ENCODE results near the gene RBFA.

The RBFA gene

DNA sequence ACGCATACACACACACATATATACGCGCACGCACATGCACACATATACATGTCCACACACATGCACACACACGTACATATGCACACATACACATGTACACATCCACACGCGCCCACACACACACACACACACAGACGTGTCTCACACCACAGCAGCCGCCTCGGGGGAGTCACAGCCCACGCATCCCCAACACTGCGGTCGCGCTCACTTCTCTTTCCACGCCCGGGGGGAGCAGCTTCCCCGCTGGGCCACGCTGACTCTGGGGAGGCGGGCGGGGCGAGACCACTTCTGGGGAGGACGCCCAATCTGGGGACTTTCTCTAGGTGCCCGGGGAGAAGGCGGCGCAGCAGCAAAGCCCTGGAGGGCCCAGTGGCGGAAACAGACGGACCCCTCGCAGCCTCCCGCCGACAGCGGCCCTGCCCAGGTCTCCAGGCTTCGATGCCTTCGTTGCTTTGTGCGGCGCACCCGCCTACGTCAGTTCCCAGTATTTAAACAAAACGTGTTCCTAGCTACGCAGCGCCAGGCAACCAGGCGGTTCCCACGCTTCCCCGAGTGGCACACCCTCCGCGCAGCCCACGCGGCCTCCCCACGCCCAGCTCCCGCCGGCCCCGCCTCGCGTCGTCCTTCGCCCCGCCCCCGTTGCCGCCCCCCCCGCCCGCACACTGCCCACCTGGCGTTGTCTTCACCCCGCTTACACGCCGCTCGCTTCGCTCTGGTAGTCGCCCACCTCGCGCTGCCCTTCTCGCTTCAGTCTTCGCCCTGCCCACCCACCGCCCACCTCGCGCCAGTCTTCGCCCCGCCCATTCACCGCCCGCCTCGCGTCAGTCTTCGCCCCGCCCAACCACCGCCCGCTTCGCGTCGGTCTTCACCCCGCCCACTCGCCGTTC, 810 bp upstream of the RBFA start:
- peak; percentile 72 for DNase-seq (ENCODE audit: low spot score)

- DNase-seq (ENCODE audit: low spot score): no peak
These were observed 695 bp downstream of the RBFA start for GRCh38 chr18:80034852-80035406.

GRCh38 chr18:80035997-80036396, 1.8 kb downstream of the RBFA start:
- no peak for DNase-seq (ENCODE audit: low spot score)

DNA sequence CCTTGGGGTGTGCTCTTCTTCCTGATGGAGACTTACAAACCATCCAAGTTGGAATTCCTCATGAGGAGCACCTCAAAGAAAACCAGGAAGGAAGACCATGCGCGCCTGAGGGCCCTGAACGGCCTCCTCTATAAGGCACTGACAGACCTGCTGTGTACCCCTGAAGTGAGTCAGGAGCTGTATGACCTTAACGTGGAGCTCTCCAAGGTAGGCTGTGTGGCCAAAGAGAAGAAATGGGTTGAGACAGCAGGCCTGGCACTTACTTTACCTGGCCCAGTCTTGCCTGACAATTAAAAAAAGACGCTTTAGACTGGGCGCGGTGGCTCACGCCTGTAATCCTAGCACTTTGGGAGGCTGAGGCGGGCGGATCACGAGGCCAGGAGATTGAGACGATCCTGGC, 3.1 kb downstream of the RBFA start:
- no peak for DNase-seq (ENCODE audit: low spot score)

- no peak for DNase-seq (ENCODE audit: low spot score)
These were observed 3.8 kb downstream of the RBFA start for GRCh38 chr18:80037869-80038630.

GRCh38 chr18:80040515-80040914, 6.3 kb downstream of the RBFA start:
- DNase-seq (ENCODE audit: low spot score): no peak

- no peak for DNase-seq (ENCODE audit: low spot score)
These were observed 7.2 kb downstream of the RBFA start for GRCh38 chr18:80041424-80041823.

GRCh38 chr18:80042785-80043184, 8.6 kb downstream of the RBFA start:
- no peak for DNase-seq (ENCODE audit: low spot score)

DNA sequence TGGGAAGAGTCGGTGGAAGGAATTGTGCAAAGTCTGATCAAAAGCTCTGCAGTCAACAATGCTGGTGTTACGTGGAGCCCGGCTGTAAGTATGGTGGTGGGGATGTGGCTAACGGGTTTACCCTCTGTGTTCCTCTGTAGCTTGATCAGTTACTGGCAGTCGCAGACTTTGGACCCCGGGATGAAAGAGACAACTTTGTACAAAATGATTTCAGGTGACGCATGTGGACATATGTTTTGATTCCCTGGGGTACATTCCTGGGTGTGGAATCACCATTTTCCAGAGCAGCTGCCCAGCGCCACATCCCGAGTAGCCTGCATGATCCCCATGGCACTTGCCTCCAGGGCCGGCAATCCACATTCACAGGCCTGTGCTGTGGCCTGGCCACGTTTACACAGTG, 9.8 kb downstream of the RBFA start:
- DNase-seq (ENCODE audit: low spot score): no peak

DNA sequence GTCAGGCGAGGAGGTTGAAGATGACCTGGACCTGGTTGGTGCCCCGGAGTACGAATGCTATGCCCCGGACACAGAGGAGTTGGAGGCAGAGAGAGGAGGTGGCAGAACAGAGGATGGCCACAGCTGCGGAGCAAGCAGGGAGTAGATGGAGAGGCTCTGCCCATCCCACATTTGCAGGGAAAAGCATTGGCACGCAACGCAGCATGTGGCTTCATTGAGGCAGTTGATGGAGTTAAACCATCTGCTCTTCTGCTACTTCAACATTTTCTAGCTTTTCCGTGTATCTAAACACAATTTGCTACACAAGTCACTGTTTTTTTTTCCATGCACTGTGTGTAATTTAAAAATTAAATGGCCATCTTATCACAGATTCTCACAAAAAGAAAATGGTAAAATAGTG, 11.8 kb downstream of the RBFA start:
- no peak for DNase-seq (ENCODE audit: low spot score)

- DNase-seq (ENCODE audit: low spot score): no peak
These were observed 12.2 kb downstream of the RBFA start for GRCh38 chr18:80046431-80046830.

GRCh38 chr18:80046961-80047541, 12.8 kb downstream of the RBFA start:
- DNase-seq (ENCODE audit: low spot score): no peak

GRCh38 chr18:80050797-80051196, 16.6 kb downstream of the RBFA start:
- DNase-seq (ENCODE audit: low spot score): no peak

DNA sequence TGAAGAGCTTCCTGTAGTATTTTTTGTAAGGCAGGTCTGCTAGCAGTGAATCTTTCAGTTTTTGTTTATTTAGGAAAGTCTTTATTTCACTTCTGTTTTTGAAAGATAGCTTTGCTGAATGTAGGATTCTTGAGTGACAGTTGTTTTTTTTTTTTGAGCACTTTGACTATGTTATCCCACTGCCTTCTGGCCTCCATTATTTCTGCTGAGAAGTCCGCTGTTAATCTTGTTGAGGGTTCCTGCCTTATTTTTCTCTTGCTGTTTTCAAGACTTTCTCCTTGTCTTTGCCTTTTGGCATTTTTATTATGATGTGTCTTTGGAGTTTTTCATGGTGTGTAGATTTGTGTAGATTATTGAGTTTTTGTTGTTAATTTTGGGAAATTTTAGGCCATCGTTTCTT, 21.9 kb downstream of the RBFA start:
- no peak for DNase-seq (ENCODE audit: low spot score)

- DNase-seq (ENCODE audit: low spot score): no peak
These were observed 25.7 kb downstream of the RBFA start for GRCh38 chr18:80059945-80060344.

- no peak for DNase-seq (ENCODE audit: low spot score)
These were observed 31.5 kb downstream of the RBFA start for GRCh38 chr18:80065705-80066104.

GRCh38 chr18:80067321-80067720, 33.1 kb downstream of the RBFA start:
- no peak for DNase-seq (ENCODE audit: low spot score)

GRCh38 chr18:80067897-80068296, 33.7 kb downstream of the RBFA start:
- DNase-seq (ENCODE audit: low spot score): no peak

- DNase-seq (ENCODE audit: low spot score): no peak
These were observed 34.5 kb downstream of the RBFA start for GRCh38 chr18:80068571-80069272.

DNA sequence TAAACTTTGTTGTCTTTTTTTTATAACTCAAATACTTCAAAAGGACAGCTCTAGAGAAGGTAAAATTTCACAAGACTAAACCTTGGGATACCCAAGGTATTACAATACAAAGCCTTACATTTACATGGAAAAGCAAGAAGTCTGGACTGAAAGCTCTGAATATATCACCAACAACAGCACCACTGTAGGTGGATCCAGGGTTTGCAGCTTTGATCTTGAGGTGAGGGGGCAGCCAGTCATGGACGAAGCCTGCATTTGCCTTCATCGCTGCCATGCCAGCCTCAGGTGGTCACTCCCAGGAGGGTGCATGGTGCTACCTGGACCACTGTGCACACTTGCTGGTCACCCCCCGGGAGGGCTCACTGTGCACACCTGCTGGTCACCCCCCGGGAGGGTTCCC, 36.6 kb downstream of the RBFA start:
- no peak for DNase-seq (ENCODE audit: low spot score)

- no peak for DNase-seq (ENCODE audit: low spot score)
These were observed 39.9 kb downstream of the RBFA start for GRCh38 chr18:80074183-80074582.

DNA sequence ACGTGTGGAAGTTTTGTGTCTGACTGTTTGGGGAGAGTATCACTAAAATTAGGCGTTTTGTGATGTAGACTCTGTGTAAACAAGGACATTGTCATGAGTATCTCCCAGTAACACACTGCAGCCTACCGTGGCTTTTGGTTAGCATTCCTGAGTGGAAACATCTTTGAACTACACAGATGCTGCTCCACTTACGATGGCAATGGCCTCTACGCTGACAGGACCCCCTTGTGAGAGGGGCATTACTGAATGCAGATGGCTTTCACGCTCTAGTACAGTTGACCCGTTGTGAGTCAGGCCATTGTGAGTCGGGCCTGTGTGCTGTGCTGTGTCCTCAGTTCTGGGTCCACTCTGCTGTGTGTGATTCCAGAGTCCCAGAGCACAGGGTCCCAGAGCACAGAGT, 40.5 kb downstream of the RBFA start:
- no peak for DNase-seq (ENCODE audit: low spot score)
